ENCODE measurements around the gene CREB3L1.

- TF ChIP-seq, protein P1, sequence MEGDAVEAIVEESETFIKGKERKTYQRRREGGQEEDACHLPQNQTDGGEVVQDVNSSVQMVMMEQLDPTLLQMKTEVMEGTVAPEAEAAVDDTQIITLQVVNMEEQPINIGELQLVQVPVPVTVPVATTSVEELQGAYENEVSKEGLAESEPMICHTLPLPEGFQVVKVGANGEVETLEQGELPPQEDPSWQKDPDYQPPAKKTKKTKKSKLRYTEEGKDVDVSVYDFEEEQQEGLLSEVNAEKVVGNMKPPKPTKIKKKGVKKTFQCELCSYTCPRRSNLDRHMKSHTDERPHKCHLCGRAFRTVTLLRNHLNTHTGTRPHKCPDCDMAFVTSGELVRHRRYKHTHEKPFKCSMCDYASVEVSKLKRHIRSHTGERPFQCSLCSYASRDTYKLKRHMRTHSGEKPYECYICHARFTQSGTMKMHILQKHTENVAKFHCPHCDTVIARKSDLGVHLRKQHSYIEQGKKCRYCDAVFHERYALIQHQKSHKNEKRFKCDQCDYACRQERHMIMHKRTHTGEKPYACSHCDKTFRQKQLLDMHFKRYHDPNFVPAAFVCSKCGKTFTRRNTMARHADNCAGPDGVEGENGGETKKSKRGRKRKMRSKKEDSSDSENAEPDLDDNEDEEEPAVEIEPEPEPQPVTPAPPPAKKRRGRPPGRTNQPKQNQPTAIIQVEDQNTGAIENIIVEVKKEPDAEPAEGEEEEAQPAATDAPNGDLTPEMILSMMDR (IDR thresholded peaks at IDR 0.05) = no peak
- no peak for TF ChIP-seq POLR2AphosphoS5 (IDR thresholded peaks at IDR 0.05)
These were observed 79.5 kb downstream of the CREB3L1 start for GRCh38 chr11:46356924-46357482.

Measured in upper lobe of left lung (tissue), 4 donors.